SK-N-MC (cell line): ENCODE results near the gene FASTKD3.

Experiments
- EZH2 ChIP-seq: fragments of 200-600 bp; sonication (generic); IDR thresholded peaks from one replicate; pipeline ENCODE4 v1.6.1; 2017; ENCODE audit warnings: antibody characterized with exemption
- FOXP2 ChIP-seq: optimal IDR thresholded peaks from 2 replicates; pipeline ENCODE3; 2011; ENCODE audit warnings: mild to moderate bottlenecking, moderate library complexity; ENCODE audit not compliant: insufficient read depth; ENCODE audit errors: extremely low read length, control extremely low read depth
- POLR2AphosphoS5 ChIP-seq: IDR thresholded peaks from 2 replicates; pipeline ENCODE4 v1.6.1; 2012; ENCODE audit warnings: mild to moderate bottlenecking, low read depth, low read length, borderline replicate concordance

DNA sequence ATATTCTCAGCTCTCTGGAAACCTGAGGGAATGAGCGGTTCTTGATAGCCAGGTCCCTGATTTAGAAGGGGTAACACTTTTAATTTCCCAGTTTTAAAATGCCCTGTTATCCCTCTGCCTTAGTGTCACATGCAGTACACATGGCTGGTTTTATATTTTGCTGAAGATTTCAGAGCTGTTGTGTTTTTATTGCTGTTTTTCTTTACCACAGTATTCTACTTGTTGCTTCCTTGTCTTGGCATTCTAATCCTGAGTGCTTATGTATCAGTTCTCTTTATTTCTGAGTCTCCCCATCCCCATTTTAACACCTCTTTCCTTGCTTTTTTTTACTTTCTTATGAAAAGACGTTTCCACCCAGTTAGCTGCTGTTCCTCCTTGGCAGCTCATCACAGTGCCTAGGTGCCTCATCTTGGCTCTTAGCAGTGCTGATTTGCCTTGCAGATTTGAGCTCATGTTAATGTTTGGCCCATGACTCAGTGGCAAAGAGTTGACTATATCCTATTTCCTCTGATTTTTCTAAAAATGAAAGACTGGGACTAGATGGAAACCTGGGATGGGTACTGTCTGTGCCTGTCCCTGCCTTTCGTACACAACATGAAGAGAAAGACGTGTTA is 3.8 kb upstream of the FASTKD3 start:
- TF ChIP-seq EZH2 (no peak), POLR2AphosphoS5 (no peak), FOXP2 (no peak)
